Left lung (tissue), 14 donors: ENCODE measurements around the gene ANGPTL8. TPM values are rescaled to one million over a fixed set of nuclear protein-coding genes. Genes with fewer than 3 reads are reported as not detected.

Experiments used
- ATAC-seq: fragments of 200-7000 bp; cut with Tn5 transposase; one replicate; pipeline ENCODE4 v1.9.1; 2020; ENCODE audit warnings: moderate library complexity
- DNase-seq, 4 donors: peaks; one replicate each; pipeline ENCODE4 v3.0.0-alpha.2; 2013 to 2020
- H3K27ac ChIP-seq, 2 donors: fragments of 200-600 bp; sonication (generic) in 1 of 2; one replicate each; pipeline versions ENCODE4 v1.5.0 to v1.8.0; 2020 to 2021
- H3K27me3 ChIP-seq, 2 donors: fragments of 200-600 bp; sonication (generic) in 1 of 2; one replicate each; pipeline versions ENCODE4 v1.5.0 to v1.8.0; 2020 to 2021
- H3K36me3 ChIP-seq, 2 donors: fragments of 200-600 bp; sonication (generic) in 1 of 2; one replicate each; pipeline versions ENCODE4 v1.5.0 to v1.8.0; 2020 to 2021
- H3K4me1 ChIP-seq, 2 donors: fragments of 200-600 bp; one replicate each; pipeline ENCODE4 v1.8.0; 2021
- H3K4me3 ChIP-seq, 2 donors: fragments of 200-600 bp; sonication (generic) in 1 of 2; one replicate each; pipeline versions ENCODE4 v1.5.0 to v1.8.0; 2020 to 2021; ENCODE audit warnings: mild to moderate bottlenecking in 1 of 2
- H3K9me3 ChIP-seq, 2 donors: fragments of 200-600 bp; sonication (generic) in 1 of 2; one replicate each; pipeline versions ENCODE4 v1.5.0 to v1.8.0; 2020 to 2021
- intact Hi-C, 2 donors: fragments of 100-400 bp; cut with DNase I; formaldehyde crosslinking; loops; one replicate each; pipeline versions ENCODE4 v1.11.2 to v1.14.2; 2022
- long read RNA-seq, 12 donors: library from polyadenylated mRNA in 2 of 12; unstranded in 2 of 12; transcript quantifications; one replicate each; pipeline ENCODE4 v2.0.0 and lab custom pipeline, GENCODE V29; 2019 to 2026
- polyA plus RNA-seq, 6 donors: library from polyadenylated mRNA; unstranded; fragments of 120-200 nt; gene quantifications; one replicate each; pipeline ENCODE4 v1.2.1, GENCODE V29; 2013; ENCODE audit not compliant: insufficient read length in 6 of 6
- total RNA-seq, 2 donors: library from RNA; stranded (reverse); fragmentation: NEBNext Ultra II Directional; extraction: Animal tissue kit (Norgen Biotek cat#: 25700); gene quantifications; one replicate each; pipeline ENCODE4 v1.2.1, GENCODE V29; 2021
- TF ChIP-seq, protein P1 (sequence below), 2 donors: fragments of 200-600 bp; sonication (generic) in 1 of 2; IDR thresholded peaks; one replicate each; pipeline versions ENCODE4 v1.5.0 to v1.8.0; 2021; ENCODE audit warnings: antibody characterized with exemption in 2 of 2
- donor health status: DM: no; HTN: yes; CAD: no.
- donor health status: DM: no; HTN: no; CAD: no.

ANGPTL8 gene
- total RNA-seq (not detected), polyA plus RNA-seq (1 to 10 TPM in 4 of 6 donors, under 1 TPM in 2; 0.49 to 1.3 (median 1.0) TPM)
- long read RNA-seq, donor 1 = 0 reads
- long read RNA-seq, donor 2 = 0 reads
- long read RNA-seq, donor 3 = 0 reads
- long read RNA-seq, donor 4 = 0 reads
- long read RNA-seq, donor 5 = 0 reads
- long read RNA-seq, donor 6 = 0 reads
- long read RNA-seq, donor 7 = 0 reads
- long read RNA-seq, donor 8 = 0 reads
- long read RNA-seq, donor 9 = 0 reads
- long read RNA-seq, donor 10 = 0 reads
- long read RNA-seq, donor 11 = 0 reads
- long read RNA-seq, donor 12 = 0 reads

- ATAC-seq = no peak
- TF ChIP-seq, protein P1, sequence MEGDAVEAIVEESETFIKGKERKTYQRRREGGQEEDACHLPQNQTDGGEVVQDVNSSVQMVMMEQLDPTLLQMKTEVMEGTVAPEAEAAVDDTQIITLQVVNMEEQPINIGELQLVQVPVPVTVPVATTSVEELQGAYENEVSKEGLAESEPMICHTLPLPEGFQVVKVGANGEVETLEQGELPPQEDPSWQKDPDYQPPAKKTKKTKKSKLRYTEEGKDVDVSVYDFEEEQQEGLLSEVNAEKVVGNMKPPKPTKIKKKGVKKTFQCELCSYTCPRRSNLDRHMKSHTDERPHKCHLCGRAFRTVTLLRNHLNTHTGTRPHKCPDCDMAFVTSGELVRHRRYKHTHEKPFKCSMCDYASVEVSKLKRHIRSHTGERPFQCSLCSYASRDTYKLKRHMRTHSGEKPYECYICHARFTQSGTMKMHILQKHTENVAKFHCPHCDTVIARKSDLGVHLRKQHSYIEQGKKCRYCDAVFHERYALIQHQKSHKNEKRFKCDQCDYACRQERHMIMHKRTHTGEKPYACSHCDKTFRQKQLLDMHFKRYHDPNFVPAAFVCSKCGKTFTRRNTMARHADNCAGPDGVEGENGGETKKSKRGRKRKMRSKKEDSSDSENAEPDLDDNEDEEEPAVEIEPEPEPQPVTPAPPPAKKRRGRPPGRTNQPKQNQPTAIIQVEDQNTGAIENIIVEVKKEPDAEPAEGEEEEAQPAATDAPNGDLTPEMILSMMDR (IDR thresholded peaks at IDR 0.05) = no peak
- no peak within 1 kb of the TSS for H3K4me3 ChIP-seq
- intact Hi-C loops = no loop called here
- H3K36me3 ChIP-seq = peaks cover 0 to 65% of the 10 kb centered on the region in 2 donors
- peaks cover 0 to 10% of the 10 kb centered on the region in 2 donors for H3K9me3 ChIP-seq
- no peaks in the 10 kb centered on the region for H3K27me3 ChIP-seq
- no peak for DNase-seq
- H3K4me1 ChIP-seq = peaks cover 0 to 12% of the 10 kb centered on the region in 2 donors
- H3K27ac ChIP-seq = no peak within 1 kb of the TSS
Observed at GRCh38 chr19:11239377-11240000, at the start of gene ANGPTL8. Gene ANGPTL8, plus strand, starts transcription at chr19:11239619. Its CDS starts 19 bp downstream, at chr19:11239638.

DNA sequence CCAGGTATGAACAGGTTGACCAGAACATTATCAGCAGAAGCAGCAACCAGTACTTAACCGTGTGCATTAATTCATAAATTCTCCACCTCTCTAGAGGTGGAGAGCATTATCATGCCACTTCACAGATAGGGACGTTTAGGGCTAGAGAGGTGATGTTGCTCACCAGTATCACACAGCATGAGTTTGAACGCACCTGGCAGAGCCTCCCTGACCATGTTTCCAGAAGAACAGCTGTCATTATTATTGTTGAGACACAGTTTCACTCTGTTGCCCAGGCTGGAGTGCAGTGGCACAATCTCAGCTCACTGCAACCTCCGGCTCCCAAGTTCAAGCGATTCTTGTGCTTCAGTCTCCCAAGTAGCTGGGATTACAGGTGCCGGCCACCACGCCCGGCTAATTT lies 48.9 kb upstream of the ANGPTL8 start:
- peaks cover 35 to 62% of the 10 kb centered on the region in 2 donors for H3K4me1 ChIP-seq
- intact Hi-C loops = loop anchor here in 1 of 2 donors (10.0 kb wide), 1 partner anchor 46 kb away; no protein-coding TSS in a partner anchor
- H3K36me3 ChIP-seq = peaks cover 0 to 62% of the 10 kb centered on the region in 2 donors
- TF ChIP-seq, protein P1 (IDR thresholded peaks at IDR 0.05) = no peak
- ATAC-seq (no peak), DNase-seq (no peak)
- H3K9me3 ChIP-seq = no peaks in the 10 kb centered on the region
- H3K4me3 ChIP-seq = no peak overlapping the region
- H3K27ac ChIP-seq = peak overlapping the region; percentile 19 to 69
- H3K27me3 ChIP-seq = no peaks in the 10 kb centered on the region

GRCh38 chr19:11191273-11191755 lies 48.1 kb upstream of the ANGPTL8 start:
- peak; percentile 59 for ATAC-seq
- peak in 1 of 4 donors; percentile 67 for DNase-seq
- intact Hi-C loops = loop anchor here in 1 of 2 donors (10.0 kb wide), 1 partner anchor 47 kb away; no protein-coding TSS in a partner anchor
- TF ChIP-seq, protein P1 (IDR thresholded peaks at IDR 0.05) = no peak
- Histone ChIP-seq H3K36me3 (peaks cover 0 to 53% of the 10 kb centered on the region in 2 donors), H3K4me1 (peaks cover 35 to 71% of the 10 kb centered on the region in 2 donors), H3K9me3 (no peaks in the 10 kb centered on the region), H3K4me3 (no peak overlapping the region), H3K27me3 (peaks cover 0 to 3% of the 10 kb centered on the region in 2 donors), H3K27ac (peak overlapping the region; percentile 26 to 39)

GRCh38 chr19:11191934-11192333 lies 47.5 kb upstream of the ANGPTL8 start:
- ATAC-seq (no peak), DNase-seq (no peak)
- TF ChIP-seq, protein P1 (IDR thresholded peaks at IDR 0.05) = no peak
- Histone ChIP-seq H3K4me3 (no peak overlapping the region), H3K27ac (peak overlapping the region; percentile 26 to 39), H3K36me3 (peaks cover 0 to 47% of the 10 kb centered on the region in 2 donors), H3K4me1 (peaks cover 35 to 77% of the 10 kb centered on the region in 2 donors), H3K27me3 (peaks cover 0 to 9% of the 10 kb centered on the region in 2 donors), H3K9me3 (no peaks in the 10 kb centered on the region)
- intact Hi-C loops = loop anchor here in 1 of 2 donors (10.0 kb wide), 1 partner anchor 47 kb away; no protein-coding TSS in a partner anchor
